B cell (primary cell): ENCODE data around the gene TESK2. TPM values are rescaled to one million over a fixed set of nuclear protein-coding genes. Genes with fewer than 3 reads are reported as not detected.
A peak's percentile ranks its signal among the peaks of the same experiment; 100 is the strongest.

Source experiments
- ATAC-seq: fragments of 200-7000 bp; cut with Tn5 transposase; one replicate; pipeline ENCODE4 v1.10.0; 2021; ENCODE audit warnings: low read depth, mild to moderate bottlenecking, moderate number of reproducible peaks, moderate library complexity
- CTCF ChIA-PET: fragments of 350-600 bp; sonication (Branson Sonifier 250); formaldehyde crosslinking; loops from one replicate; lab custom pipeline; 2021; ENCODE audit warnings: antibody characterized with exemption, inconsistent platforms; lab: Charles Lee
- POLR2A ChIA-PET: fragments of 350-600 bp; sonication (Branson Sonifier 250); formaldehyde crosslinking; loops from one replicate; lab custom pipeline; 2021; ENCODE audit warnings: antibody characterized with exemption; lab: Charles Lee
- DNase-seq: peaks from one replicate; pipeline ENCODE4 v3.0.0; 2013
- H2AFZ ChIP-seq: 2 replicates; pipeline ENCODE4 v1.6.1; 2012; ENCODE audit warnings: mild to moderate bottlenecking, low read depth, low read length; ENCODE audit not compliant: insufficient read depth, poor library complexity, severe bottlenecking
- H3K27ac ChIP-seq, 2 donors: 1 replicate in 1 of 2; 2 replicates in 1 of 2; pipeline ENCODE4 v1.5.1; 2012 to 2013; ENCODE audit warnings: low read length in 2 of 2, mild to moderate bottlenecking in 2 of 2, moderate library complexity in 1 of 2
- H3K27me3 ChIP-seq, 4 experiments: fragments of 200-600 bp in 1 of 4; sonication (generic) in 1 of 4; replicated peaks in 1 of 4; 1 replicate in 2 of 4; 2 replicates in 2 of 4; pipeline versions ENCODE4 v1.6.1 to v1.7.0; 2013 to 2016; ENCODE audit warnings: low read length in 3 of 4, mild to moderate bottlenecking in 2 of 4, mixed read lengths in 1 of 4, moderate library complexity in 1 of 4; ENCODE audit not compliant: insufficient read depth in 4 of 4, control insufficient read depth in 3 of 4; ENCODE audit errors: control extremely low read depth in 1 of 4
- H3K36me3 ChIP-seq, 2 experiments: replicated peaks in 1 of 2; 1 replicate in 1 of 2; 2 replicates in 1 of 2; pipeline versions ENCODE4 v1.6.1 to v1.7.1; 2013; ENCODE audit warnings: low read length in 1 of 2; ENCODE audit not compliant: insufficient read depth in 2 of 2, control insufficient read depth in 1 of 2; ENCODE audit errors: control extremely low read depth in 1 of 2, extremely low read depth in 1 of 2
- H3K4me1 ChIP-seq, 2 donors: fragments of 200-600 bp in 1 of 2; sonication (generic) in 1 of 2; 1 replicate in 1 of 2; 2 replicates in 1 of 2; pipeline versions ENCODE4 v1.5.1 to v1.6.1; 2013 to 2017; ENCODE audit warnings: low read length in 2 of 2; ENCODE audit not compliant: control insufficient read depth in 2 of 2, insufficient read depth in 2 of 2
- H3K4me2 ChIP-seq: replicated peaks from 2 replicates; pipeline ENCODE3; 2012; ENCODE audit warnings: mild to moderate bottlenecking, low read depth, low read length; ENCODE audit not compliant: poor library complexity, severe bottlenecking
- H3K4me3 ChIP-seq, 5 experiments: fragments of 200-600 bp in 1 of 5; sonication (generic) in 1 of 5; 1 replicate in 3 of 5; 2 replicates in 2 of 5; pipeline versions ENCODE4 v1.5.1 to v1.7.0; 2011 to 2016; ENCODE audit warnings: low read length in 4 of 5, mild to moderate bottlenecking in 4 of 5, low read depth in 2 of 5, control low read depth in 1 of 5, moderate library complexity in 1 of 5; ENCODE audit not compliant: insufficient read depth in 1 of 5; ENCODE audit errors: control extremely low read depth in 1 of 5, extremely low read depth in 1 of 5
- H3K79me2 ChIP-seq: fragments of 200-600 bp; sonication (generic); one replicate; pipeline ENCODE4 v1.6.0; 2016; ENCODE audit warnings: low read length; ENCODE audit not compliant: control insufficient read depth, insufficient read depth
- H3K9ac ChIP-seq: fragments of 200-600 bp; sonication (generic); 2 replicates; pipeline ENCODE4 v1.6.1; 2017; ENCODE audit warnings: mild to moderate bottlenecking, low read length, moderate library complexity
- H3K9me3 ChIP-seq, 3 donors: one replicate each; pipeline versions ENCODE4 v1.6.1 to v1.7.1; 2013; ENCODE audit warnings: low read length in 2 of 3; ENCODE audit not compliant: control insufficient read depth in 2 of 3, insufficient read depth in 1 of 3; ENCODE audit errors: control extremely low read depth in 1 of 3
- H4K20me1 ChIP-seq: 2 replicates; pipeline ENCODE4 v1.6.0; 2012; ENCODE audit warnings: mild to moderate bottlenecking, low read length; ENCODE audit not compliant: insufficient read depth, control insufficient read depth, poor library complexity, severe bottlenecking
- H3K27ac Mint-ChIP-seq: one replicate; pipeline ENCODE4 v1.8.0; 2021; ENCODE audit warnings: mixed read lengths
- H3K27me3 Mint-ChIP-seq: one replicate; pipeline ENCODE4 v1.8.0; 2021; ENCODE audit warnings: mixed read lengths
- H3K4me1 Mint-ChIP-seq: one replicate; pipeline ENCODE4 v1.8.0; 2021; ENCODE audit warnings: mixed read lengths
- H3K4me3 Mint-ChIP-seq: one replicate; pipeline ENCODE4 v1.8.0; 2021; ENCODE audit warnings: mixed read lengths
- H3K9me3 Mint-ChIP-seq: one replicate; pipeline ENCODE4 v1.8.0; 2022; ENCODE audit warnings: mixed read lengths; ENCODE audit not compliant: insufficient read depth
- EZH2 ChIP-seq: IDR thresholded peaks from 2 replicates; pipeline ENCODE4 v1.6.1; 2012; ENCODE audit warnings: borderline replicate concordance, low read depth, mild to moderate bottlenecking, moderate library complexity, low read length; ENCODE audit not compliant: insufficient read depth, poor library complexity, severe bottlenecking
- WGBS: methylation state at CpG from one replicate; pipeline ENCODE4 v1.1.5; 2013; ENCODE audit warnings: missing lambda C conversion rate; ENCODE audit not compliant: insufficient coverage; 5-methylcytosine and 5-hydroxymethylcytosine counted together
- intact Hi-C: fragments of 100-400 bp; cut with micrococcal nuclease; formaldehyde crosslinking; loops from one replicate; pipeline ENCODE4 v1.10.0; 2022
- polyA plus RNA-seq: library from polyadenylated mRNA; depleted of rRNA; stranded (reverse); fragments of >200 nt; gene quantifications from 2 replicates; pipeline ENCODE4 v1.2.3, GENCODE V29; 2012
- total RNA-seq, 2 donors: library from RNA; stranded (reverse); fragments of 120-200 nt in 1 of 2; gene quantifications; 1 replicate in 1 of 2; 2 replicates in 1 of 2; pipeline versions ENCODE4 v1.2.3 to v1.2.4, GENCODE V29; 2013 to 2022
- TF ChIP-seq, protein P1 (sequence below): fragments of 200-600 bp; IDR thresholded peaks from one replicate; pipeline ENCODE4 v1.8.0; 2022; ENCODE audit warnings: antibody characterized with exemption, mild to moderate bottlenecking

Gene TESK2
- total and polyA plus RNA-seq, 2 donors (not counting 1 experiment from before 2014, with no cell fraction given): 21.7 to 27.0 TPM

DNA sequence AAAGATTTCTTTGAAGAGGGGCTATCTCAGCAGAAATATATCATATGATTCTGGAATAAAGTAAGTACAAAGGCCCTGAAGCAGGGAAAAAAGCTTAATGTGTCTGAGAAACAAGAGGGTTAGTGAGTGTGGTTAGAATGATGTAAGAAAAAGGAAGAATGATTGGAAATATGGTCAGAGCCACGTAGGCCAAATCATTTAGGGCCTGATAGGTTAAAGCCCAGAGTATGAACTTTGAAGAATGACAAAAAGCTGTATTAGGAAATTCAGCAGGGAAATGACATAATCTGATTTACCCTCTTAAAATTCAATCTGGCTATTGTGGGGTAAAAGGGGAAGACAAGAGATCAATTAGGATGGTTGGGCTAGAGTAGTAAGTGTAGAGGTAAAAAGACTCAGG is 81.7 kb downstream of the TESK2 start:
- H3K4me2 ChIP-seq: peak overlapping the region; percentile 37
- H3K27ac ChIP-seq: peak overlapping the region in 1 of 2 donors; percentile 54
- no peak overlapping the region for H3K9ac ChIP-seq
- ChIA-PET CTCF (interaction anchor here (1.2 to 7.7 kb wide), 3 partner anchors 14 to 83 kb away, joined by 3 to 94 read pairs (median 6); partner anchors contain the start of gene TESK2), POLR2A (interaction anchor here (0.6 to 1.1 kb wide), 2 partner anchors 82 to 84 kb away, joined by 3 to 5 read pairs; partner anchors contain the start of gene TESK2)
- H3K4me3 ChIP-seq: no peak overlapping the region
- Mint-ChIP-seq H3K4me1 (peaks cover 66% of the 10 kb centered on the region), H3K4me3 (peak overlapping the region; percentile 6), H3K9me3 (no peaks in the 10 kb centered on the region), H3K27ac (peak overlapping the region; percentile 22), H3K27me3 (no peaks in the 10 kb centered on the region)
- H2AFZ ChIP-seq: no peak overlapping the region
- DNase-seq (no peak), ATAC-seq (no peak)
- H3K36me3 ChIP-seq: no peaks in the 10 kb centered on the region
- H4K20me1 ChIP-seq: no peaks in the 10 kb centered on the region
- no peaks in the 10 kb centered on the region for H3K27me3 ChIP-seq
- H3K4me1 ChIP-seq: peaks cover 57 to 58% of the 10 kb centered on the region in 2 donors
- no peaks in the 10 kb centered on the region for H3K9me3 ChIP-seq
- 20% methylated on average over 1 of the region's 1 CpG for WGBS
- intact Hi-C loops: no loop called here
- no peak for TF ChIP-seq EZH2
- TF ChIP-seq, protein P1, sequence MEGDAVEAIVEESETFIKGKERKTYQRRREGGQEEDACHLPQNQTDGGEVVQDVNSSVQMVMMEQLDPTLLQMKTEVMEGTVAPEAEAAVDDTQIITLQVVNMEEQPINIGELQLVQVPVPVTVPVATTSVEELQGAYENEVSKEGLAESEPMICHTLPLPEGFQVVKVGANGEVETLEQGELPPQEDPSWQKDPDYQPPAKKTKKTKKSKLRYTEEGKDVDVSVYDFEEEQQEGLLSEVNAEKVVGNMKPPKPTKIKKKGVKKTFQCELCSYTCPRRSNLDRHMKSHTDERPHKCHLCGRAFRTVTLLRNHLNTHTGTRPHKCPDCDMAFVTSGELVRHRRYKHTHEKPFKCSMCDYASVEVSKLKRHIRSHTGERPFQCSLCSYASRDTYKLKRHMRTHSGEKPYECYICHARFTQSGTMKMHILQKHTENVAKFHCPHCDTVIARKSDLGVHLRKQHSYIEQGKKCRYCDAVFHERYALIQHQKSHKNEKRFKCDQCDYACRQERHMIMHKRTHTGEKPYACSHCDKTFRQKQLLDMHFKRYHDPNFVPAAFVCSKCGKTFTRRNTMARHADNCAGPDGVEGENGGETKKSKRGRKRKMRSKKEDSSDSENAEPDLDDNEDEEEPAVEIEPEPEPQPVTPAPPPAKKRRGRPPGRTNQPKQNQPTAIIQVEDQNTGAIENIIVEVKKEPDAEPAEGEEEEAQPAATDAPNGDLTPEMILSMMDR: no peak
- H3K79me2 ChIP-seq: peaks cover 16% of the 10 kb centered on the region

DNA sequence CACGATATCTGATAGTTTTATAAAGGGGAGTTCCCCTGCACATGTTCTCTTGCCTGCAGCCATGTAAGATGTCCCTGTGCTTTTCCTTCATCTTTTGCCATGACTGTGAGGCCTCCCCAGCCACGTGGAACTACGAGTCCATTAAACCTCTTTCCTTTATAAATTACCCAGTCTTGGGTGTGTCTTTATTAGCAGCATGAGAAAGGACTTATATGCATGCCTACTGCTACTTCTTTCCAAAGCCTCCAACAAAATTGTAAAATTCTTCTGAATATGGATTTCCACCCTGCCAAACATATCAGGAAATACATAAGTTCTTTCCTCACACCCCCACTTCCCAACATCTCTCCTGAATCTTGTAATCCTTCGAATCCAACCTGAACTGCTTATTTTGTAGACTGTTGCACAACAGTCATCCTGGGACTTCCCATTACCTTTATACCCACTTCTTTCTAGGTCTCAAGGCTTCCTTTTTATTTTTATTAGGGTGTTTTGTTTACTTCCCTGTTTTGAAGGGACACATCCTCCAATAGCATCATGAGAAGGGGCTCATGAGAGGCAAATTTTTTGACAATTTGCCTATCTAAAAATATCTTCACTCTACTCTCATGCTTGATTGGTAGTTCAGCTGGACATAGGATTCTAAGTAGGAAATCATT is 83.2 kb downstream of the TESK2 start:
- WGBS: 84% methylated on average over 2 of the region's 4 CpGs
- H3K27me3 Mint-ChIP-seq: no peaks in the 10 kb centered on the region
- intact Hi-C loops: no loop called here
- no peaks in the 10 kb centered on the region for H3K36me3 ChIP-seq
- H4K20me1 ChIP-seq: no peaks in the 10 kb centered on the region
- ChIA-PET POLR2A (interaction anchor here (0.6 kb wide), 1 partner anchor 92 kb away, joined by 3 read pairs; the partner anchor contains the start of genes CCDC163 and MMACHC), CTCF (interaction anchor here (1.1 to 1.8 kb wide), 6 partner anchors 12 to 86 kb away, joined by 3 to 6 read pairs (median 4); partner anchors contain the start of gene TESK2)
- ATAC-seq (peak; percentile 16), DNase-seq (peak; percentile 34)
- no peaks in the 10 kb centered on the region for H3K9me3 Mint-ChIP-seq
- H3K9me3 ChIP-seq: no peaks in the 10 kb centered on the region
- H3K4me3 ChIP-seq: no peak overlapping the region
- H3K27ac Mint-ChIP-seq: peak overlapping the region; percentile 57
- no peak overlapping the region for H3K4me3 Mint-ChIP-seq
- peaks cover 16% of the 10 kb centered on the region for H3K79me2 ChIP-seq
- H3K27me3 ChIP-seq: no peaks in the 10 kb centered on the region
- peak overlapping the region; percentile 37 for H3K4me2 ChIP-seq
- H2AFZ ChIP-seq: no peak overlapping the region
- peak overlapping the region in 1 of 2 donors; percentile 54 for H3K27ac ChIP-seq
- TF ChIP-seq, protein P1: no peak
- no peak for TF ChIP-seq EZH2
- H3K9ac ChIP-seq: no peak overlapping the region
- H3K4me1 ChIP-seq: peaks cover 42 to 44% of the 10 kb centered on the region in 2 donors
- H3K4me1 Mint-ChIP-seq: peaks cover 59% of the 10 kb centered on the region
